ENCODE measurements around the gene MPDU1.
A peak's percentile ranks its signal among the peaks of the same experiment; 100 is the strongest.

MPDU1 gene

DNA sequence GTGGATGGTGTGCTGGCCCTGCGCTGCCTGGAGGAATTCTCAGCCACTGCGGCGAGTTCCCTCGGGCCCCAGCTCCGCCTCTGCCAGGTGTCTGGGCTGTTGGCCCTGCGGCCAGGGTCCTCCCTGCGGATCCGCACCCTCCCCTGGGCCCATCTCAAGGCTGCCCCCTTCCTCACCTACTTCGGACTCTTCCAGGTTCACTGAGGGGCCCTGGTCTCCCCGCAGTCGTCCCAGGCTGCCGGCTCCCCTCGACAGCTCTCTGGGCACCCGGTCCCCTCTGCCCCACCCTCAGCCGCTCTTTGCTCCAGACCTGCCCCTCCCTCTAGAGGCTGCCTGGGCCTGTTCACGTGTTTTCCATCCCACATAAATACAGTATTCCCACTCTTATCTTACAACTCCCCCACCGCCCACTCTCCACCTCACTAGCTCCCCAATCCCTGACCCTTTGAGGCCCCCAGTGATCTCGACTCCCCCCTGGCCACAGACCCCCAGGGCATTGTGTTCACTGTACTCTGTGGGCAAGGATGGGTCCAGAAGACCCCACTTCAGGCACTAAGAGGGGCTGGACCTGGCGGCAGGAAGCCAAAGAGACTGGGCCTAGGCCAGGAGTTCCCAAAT lies 26.4 kb upstream of the MPDU1 start:
- TF ChIP-seq, protein P1, sequence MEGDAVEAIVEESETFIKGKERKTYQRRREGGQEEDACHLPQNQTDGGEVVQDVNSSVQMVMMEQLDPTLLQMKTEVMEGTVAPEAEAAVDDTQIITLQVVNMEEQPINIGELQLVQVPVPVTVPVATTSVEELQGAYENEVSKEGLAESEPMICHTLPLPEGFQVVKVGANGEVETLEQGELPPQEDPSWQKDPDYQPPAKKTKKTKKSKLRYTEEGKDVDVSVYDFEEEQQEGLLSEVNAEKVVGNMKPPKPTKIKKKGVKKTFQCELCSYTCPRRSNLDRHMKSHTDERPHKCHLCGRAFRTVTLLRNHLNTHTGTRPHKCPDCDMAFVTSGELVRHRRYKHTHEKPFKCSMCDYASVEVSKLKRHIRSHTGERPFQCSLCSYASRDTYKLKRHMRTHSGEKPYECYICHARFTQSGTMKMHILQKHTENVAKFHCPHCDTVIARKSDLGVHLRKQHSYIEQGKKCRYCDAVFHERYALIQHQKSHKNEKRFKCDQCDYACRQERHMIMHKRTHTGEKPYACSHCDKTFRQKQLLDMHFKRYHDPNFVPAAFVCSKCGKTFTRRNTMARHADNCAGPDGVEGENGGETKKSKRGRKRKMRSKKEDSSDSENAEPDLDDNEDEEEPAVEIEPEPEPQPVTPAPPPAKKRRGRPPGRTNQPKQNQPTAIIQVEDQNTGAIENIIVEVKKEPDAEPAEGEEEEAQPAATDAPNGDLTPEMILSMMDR (IDR thresholded peaks at IDR 0.05; ENCODE audit: control insufficient read depth, extremely low read depth, insufficient read depth) = no peak
- H3K4me3 ChIP-seq (ENCODE audit: low read depth, low read length) = 0 out of 2 replicates have a peak overlapping the region, but pooled peaks have one; percentile 56
- DNase-seq (ENCODE audit: low read depth) = no peak

DNA sequence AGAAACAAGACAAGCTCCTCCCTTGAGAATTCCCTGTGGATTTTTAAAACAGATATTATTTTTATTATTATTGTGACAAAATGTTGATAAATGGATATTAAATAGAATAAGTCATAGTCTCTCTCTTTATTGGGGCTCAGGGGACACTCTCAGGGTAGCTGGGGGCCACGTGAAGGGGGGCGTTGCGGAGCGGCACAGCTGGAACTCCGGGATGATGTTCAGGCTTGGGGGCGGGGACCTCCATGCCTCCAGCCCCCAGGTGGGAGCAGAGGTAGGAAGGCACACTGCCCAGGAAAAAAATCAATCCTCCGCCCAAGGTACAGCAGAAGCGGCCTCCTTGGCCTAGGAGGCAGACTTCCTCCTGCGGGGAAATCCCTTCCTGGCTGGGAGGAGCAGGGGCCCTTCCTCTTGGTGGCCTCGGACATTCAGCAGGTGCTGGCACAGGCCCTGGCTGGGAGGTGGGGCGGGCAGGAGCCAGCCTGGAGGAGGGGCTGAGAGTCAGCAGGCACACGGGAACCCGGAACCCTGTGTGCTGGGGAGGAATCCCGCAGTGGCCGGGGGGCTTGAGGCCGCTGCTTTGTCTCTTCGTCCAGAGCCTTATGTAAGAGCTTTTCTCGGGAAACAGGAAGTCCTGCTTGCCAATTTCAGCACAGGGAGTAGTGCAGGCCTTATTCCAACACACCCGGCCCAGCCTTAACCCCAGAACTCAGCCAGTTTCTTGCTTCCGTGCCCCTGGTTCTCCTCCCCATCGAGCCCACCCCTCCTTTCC lies 25.7 kb upstream of the MPDU1 start:
- H3K4me3 ChIP-seq (ENCODE audit: low read depth, low read length) = peak overlapping the region; percentile 56
- peak; percentile 80 for DNase-seq (ENCODE audit: low read depth)
- TF ChIP-seq, protein P1 (IDR thresholded peaks at IDR 0.05; ENCODE audit: control insufficient read depth, extremely low read depth, insufficient read depth) = no peak

DNA sequence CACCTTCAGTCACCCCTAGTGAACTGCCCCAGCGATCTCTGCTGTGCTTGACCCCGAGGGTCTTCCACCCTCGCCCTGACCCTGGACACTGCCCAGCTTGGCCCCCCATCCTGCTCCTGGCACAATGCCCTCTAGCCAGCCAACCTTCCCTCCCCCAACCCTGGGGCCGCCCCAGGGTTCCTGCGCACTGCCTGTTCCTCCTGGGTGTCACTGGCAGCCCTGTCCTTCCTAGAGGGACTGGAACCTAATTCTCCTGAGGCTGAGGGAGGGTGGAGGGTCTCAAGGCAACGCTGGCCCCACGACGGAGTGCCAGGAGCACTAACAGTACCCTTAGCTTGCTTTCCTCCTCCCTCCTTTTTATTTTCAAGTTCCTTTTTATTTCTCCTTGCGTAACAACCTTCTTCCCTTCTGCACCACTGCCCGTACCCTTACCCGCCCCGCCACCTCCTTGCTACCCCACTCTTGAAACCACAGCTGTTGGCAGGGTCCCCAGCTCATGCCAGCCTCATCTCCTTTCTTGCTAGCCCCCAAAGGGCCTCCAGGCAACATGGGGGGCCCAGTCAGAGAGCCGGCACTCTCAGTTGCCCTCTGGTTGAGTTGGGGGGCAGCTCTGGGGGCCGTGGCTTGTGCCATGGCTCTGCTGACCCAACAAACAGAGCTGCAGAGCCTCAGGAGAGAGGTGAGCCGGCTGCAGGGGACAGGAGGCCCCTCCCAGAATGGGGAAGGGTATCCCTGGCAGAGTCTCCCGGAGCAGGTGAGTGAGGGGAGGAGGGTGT lies 24.9 kb upstream of the MPDU1 start, which contains the start of gene TNFSF13:
TSS of gene TNFSF13 (plus strand) at position 207 of the 776 bp plus-strand sequence. CDS start at position 497, 290 bp downstream.
- peak within 1 kb of the TSS; percentile 56 for H3K4me3 ChIP-seq (ENCODE audit: low read depth, low read length)
- DNase-seq (ENCODE audit: low read depth) = no peak
- TF ChIP-seq, protein P1 (IDR thresholded peaks at IDR 0.05; ENCODE audit: control insufficient read depth, extremely low read depth, insufficient read depth) = no peak

DNA sequence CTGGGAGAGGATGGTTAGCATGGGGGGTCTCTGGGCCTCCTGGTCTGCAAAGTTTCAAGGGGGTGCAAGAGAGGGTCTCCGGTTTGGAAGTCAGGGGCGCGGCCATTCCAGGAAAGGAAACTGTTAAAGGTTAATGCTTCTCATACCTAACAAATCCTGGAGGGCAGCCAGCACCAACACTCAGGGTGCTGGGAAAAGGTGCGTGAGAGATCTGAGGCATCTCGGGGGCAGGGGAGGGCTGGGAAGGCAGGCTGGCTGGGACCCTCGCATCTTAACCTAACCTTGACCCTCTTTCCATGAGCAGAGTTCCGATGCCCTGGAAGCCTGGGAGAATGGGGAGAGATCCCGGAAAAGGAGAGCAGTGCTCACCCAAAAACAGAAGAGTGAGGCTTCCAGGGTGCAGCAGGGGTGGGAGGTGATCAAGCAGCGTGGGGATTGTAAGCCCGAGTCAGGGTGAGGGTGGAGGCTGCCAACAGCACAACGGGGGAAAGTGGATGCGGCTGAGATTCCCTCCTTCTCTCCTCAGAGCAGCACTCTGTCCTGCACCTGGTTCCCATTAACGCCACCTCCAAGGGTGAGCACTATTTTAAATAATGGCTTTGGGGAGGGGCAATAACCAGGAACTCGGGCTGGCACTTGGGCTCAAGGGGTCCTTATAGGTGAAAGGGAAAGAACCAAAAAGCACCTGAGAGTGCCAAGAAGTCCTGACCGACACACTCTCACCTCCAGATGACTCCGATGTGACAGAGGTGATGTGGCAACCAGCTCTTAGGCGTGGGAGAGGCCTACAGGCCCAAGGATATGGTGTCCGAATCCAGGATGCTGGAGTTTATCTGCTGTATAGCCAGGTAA lies 24.1 kb upstream of the MPDU1 start:
- TF ChIP-seq, protein P1 (IDR thresholded peaks at IDR 0.05; ENCODE audit: control insufficient read depth, extremely low read depth, insufficient read depth) = no peak
- no peak for DNase-seq (ENCODE audit: low read depth)
- peak overlapping the region; percentile 56 for H3K4me3 ChIP-seq (ENCODE audit: low read depth, low read length)

DNA sequence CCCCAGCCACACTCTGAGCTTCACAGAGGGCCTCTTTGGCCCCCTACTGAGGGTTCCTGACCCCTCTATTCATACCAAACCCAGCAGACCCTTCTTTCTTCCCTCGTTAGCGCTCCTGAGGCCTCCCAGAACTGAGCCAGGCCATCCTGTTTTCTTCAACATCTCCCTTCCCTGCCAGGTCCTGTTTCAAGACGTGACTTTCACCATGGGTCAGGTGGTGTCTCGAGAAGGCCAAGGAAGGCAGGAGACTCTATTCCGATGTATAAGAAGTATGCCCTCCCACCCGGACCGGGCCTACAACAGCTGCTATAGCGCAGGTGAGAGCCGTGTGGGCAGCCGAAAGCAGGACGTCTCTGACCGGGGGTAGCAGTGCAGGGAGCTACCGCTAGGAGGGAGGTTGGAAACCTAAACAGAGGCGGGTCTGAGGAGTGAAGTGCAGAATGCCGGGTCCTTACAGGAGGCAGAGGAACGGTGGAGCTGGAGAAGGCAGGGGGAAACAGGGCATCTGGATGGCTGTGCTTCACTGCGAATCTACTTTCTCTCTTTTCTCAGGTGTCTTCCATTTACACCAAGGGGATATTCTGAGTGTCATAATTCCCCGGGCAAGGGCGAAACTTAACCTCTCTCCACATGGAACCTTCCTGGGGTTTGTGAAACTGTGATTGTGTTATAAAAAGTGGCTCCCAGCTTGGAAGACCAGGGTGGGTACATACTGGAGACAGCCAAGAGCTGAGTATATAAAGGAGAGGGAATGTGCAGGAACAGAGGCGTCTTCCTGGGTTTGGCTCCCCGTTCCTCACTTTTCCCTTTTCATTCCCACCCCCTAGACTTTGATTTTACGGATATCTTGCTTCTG lies 23.3 kb upstream of the MPDU1 start:
- H3K4me3 ChIP-seq (ENCODE audit: low read depth, low read length) = peak overlapping the region; percentile 90
- TF ChIP-seq, protein P1 (IDR thresholded peaks at IDR 0.05; ENCODE audit: control insufficient read depth, extremely low read depth, insufficient read depth) = peak; percentile 54
- DNase-seq (ENCODE audit: low read depth) = no peak

Data from LNCaP clone FGC (cell line).